Neural cell (in vitro differentiated cells): Measurements from ENCODE around the gene LRRK2. TPM values are rescaled to one million over a fixed set of nuclear protein-coding genes. Genes with fewer than 3 reads are reported as not detected.

Experiments
- H2AFZ ChIP-seq: fragments of 200-600, 300-800 bp; sonication (generic), shearing (Covaris generic); 2 replicates; pipeline ENCODE4 v1.6.0; 2014; ENCODE audit warnings: low read depth, mild to moderate bottlenecking, antibody characterized with exemption, low read length, moderate library complexity
- H3F3A ChIP-seq: fragments of 200-600 bp; shearing (Covaris generic); 2 replicates; pipeline ENCODE4 v1.6.1; 2016; ENCODE audit warnings: mild to moderate bottlenecking, moderate library complexity, mixed read lengths, antibody characterized with exemption, low read length; ENCODE audit not compliant: insufficient read depth, poor library complexity, severe bottlenecking
- H3K27ac ChIP-seq: fragments of 200-600, 300-800 bp; sonication (generic), shearing (Covaris generic); 2 replicates; pipeline ENCODE4 v1.5.1; 2014; ENCODE audit warnings: mild to moderate bottlenecking, low read length, moderate library complexity
- H3K27me3 ChIP-seq: fragments of 300-800, 200-600 bp; sonication (generic), shearing (Covaris generic); 2 replicates; pipeline ENCODE4 v1.6.0; 2014; ENCODE audit warnings: mild to moderate bottlenecking, low read depth, low read length, moderate library complexity; ENCODE audit not compliant: insufficient read depth
- H3K36me3 ChIP-seq: fragments of 300-800, 200-600 bp; sonication (generic), shearing (Covaris generic); 2 replicates; pipeline ENCODE4 v1.5.1; 2014; ENCODE audit warnings: mild to moderate bottlenecking, antibody characterized with exemption, low read length, moderate library complexity; ENCODE audit not compliant: insufficient read depth
- H3K4me2 ChIP-seq: fragments of 300-800, 200-600 bp; sonication (generic), shearing (Covaris generic); 2 replicates; pipeline ENCODE4 v1.6.0; 2014; ENCODE audit warnings: mild to moderate bottlenecking, low read length
- H3K4me3 ChIP-seq: fragments of 300-800, 200-600 bp; sonication (generic), shearing (Covaris generic); 2 replicates; pipeline ENCODE4 v1.5.1; 2014; ENCODE audit warnings: mild to moderate bottlenecking, low read length, moderate library complexity
- H3K79me2 ChIP-seq: fragments of 200-600 bp; shearing (Covaris generic); replicated peaks from 2 replicates; pipeline ENCODE4 v1.6.0; 2014; ENCODE audit warnings: mild to moderate bottlenecking, low read length, moderate library complexity; ENCODE audit not compliant: insufficient read depth
- H3K9ac ChIP-seq: fragments of 300-800, 200-600 bp; sonication (generic), shearing (Covaris generic); 2 replicates; pipeline ENCODE4 v1.6.1; 2016; ENCODE audit warnings: mild to moderate bottlenecking, low read length, mixed read lengths
- H3K9me2 ChIP-seq: fragments of 200-600 bp; shearing (Covaris generic); 2 replicates; pipeline ENCODE4 v1.6.1; 2016; ENCODE audit warnings: mild to moderate bottlenecking, low read length, mixed read lengths; ENCODE audit not compliant: insufficient read depth
- H3K9me3 ChIP-seq: fragments of 200-600, 300-800 bp; sonication (generic), shearing (Covaris generic); 2 replicates; pipeline ENCODE4 v1.6.1; 2016; ENCODE audit warnings: mild to moderate bottlenecking, mixed run types, low read length, moderate library complexity, mixed read lengths
- H4K20me1 ChIP-seq: fragments of 200-600 bp; shearing (Covaris generic); 2 replicates; pipeline ENCODE4 v1.6.1; 2016; ENCODE audit warnings: mild to moderate bottlenecking, mixed run types; ENCODE audit not compliant: insufficient read depth
- EP300 ChIP-seq: fragments of 450-650 bp; conservative IDR thresholded peaks from 2 replicates; pipeline ENCODE4 v1.6.1; 2014; ENCODE audit warnings: antibody characterized with exemption, mild to moderate bottlenecking, moderate library complexity; ENCODE audit not compliant: poor library complexity, severe bottlenecking
- EZH2 ChIP-seq: fragments of 200-600, 300-800 bp; shearing (Covaris generic), sonication (generic); IDR thresholded peaks from 2 replicates; pipeline ENCODE4 v1.6.1; 2014; ENCODE audit warnings: antibody characterized with exemption, low read length, borderline replicate concordance, mild to moderate bottlenecking; ENCODE audit not compliant: insufficient read depth, poor library complexity, severe bottlenecking
- MXI1 ChIP-seq: fragments of 450-650 bp; conservative IDR thresholded peaks from 2 replicates; pipeline ENCODE4 v1.6.1; 2014; ENCODE audit warnings: antibody characterized with exemption, mild to moderate bottlenecking; ENCODE audit not compliant: poor library complexity, severe bottlenecking
- POLR2AphosphoS5 ChIP-seq: IDR thresholded peaks from 2 replicates; pipeline ENCODE4 v1.6.1; 2012
- RAD21 ChIP-seq: fragments of 450-650 bp; conservative IDR thresholded peaks from 2 replicates; pipeline ENCODE4 v1.6.1; 2014; ENCODE audit warnings: antibody characterized with exemption, mild to moderate bottlenecking, moderate library complexity
- REST ChIP-seq: IDR thresholded peaks from 2 replicates; pipeline ENCODE4 v1.6.1; 2012; ENCODE audit warnings: borderline replicate concordance
- SMC3 ChIP-seq: fragments of 450-650 bp; conservative IDR thresholded peaks from 2 replicates; pipeline ENCODE4 v1.6.1; 2014; ENCODE audit warnings: antibody characterized with exemption, mild to moderate bottlenecking, moderate library complexity; ENCODE audit not compliant: poor library complexity
- TAF1 ChIP-seq: IDR thresholded peaks from 2 replicates; pipeline ENCODE4 v1.6.1; 2012; ENCODE audit warnings: low read depth
- polyA plus RNA-seq: library from polyadenylated mRNA; depleted of rRNA; stranded (reverse); fragments of >200 nt; gene quantifications from 2 replicates; pipeline ENCODE4 v1.2.3, GENCODE V29; 2014
- TF ChIP-seq, protein P1 (sequence below): fragments of 450-650 bp; IDR thresholded peaks from 2 replicates; pipeline ENCODE4 v1.5.1; 2014; ENCODE audit warnings: antibody characterized with exemption, mild to moderate bottlenecking, moderate library complexity; ENCODE audit not compliant: poor library complexity, severe bottlenecking

LRRK2 gene
- polyA plus RNA-seq, 1 donor from 2014 or later: 0.54 TPM

DNA sequence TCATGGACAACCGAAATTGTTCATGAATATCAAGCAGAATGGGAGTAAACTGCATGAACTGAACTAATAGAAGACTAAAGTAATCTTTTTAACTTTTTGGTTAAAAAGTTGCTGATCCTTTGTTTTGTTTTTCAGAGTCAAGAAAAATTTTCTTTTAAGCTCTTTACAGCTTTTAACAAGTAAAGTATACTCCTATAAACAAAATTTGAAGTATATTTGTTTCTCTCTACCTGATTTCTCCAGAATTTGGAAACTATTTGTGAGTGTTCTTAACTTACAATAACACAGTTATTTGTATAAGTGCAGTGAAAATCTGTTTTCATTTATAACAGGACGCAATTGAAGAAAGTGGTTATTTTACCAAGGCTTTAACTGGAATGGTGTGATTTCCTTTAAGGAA is 12.2 kb upstream of the LRRK2 start:
- no peaks in the 10 kb centered on the region for H3F3A ChIP-seq
- no peaks in the 10 kb centered on the region for H3K36me3 ChIP-seq
- H3K4me2 ChIP-seq: no peak overlapping the region
- no peak overlapping the region for H2AFZ ChIP-seq
- H3K4me3 ChIP-seq: no peak overlapping the region
- no peaks in the 10 kb centered on the region for H3K79me2 ChIP-seq
- H3K9me2 ChIP-seq: no peaks in the 10 kb centered on the region
- peaks cover 3% of the 10 kb centered on the region for H3K9me3 ChIP-seq
- no peak overlapping the region for H3K27ac ChIP-seq
- TF ChIP-seq POLR2AphosphoS5: no peak
- TF ChIP-seq, protein P1, sequence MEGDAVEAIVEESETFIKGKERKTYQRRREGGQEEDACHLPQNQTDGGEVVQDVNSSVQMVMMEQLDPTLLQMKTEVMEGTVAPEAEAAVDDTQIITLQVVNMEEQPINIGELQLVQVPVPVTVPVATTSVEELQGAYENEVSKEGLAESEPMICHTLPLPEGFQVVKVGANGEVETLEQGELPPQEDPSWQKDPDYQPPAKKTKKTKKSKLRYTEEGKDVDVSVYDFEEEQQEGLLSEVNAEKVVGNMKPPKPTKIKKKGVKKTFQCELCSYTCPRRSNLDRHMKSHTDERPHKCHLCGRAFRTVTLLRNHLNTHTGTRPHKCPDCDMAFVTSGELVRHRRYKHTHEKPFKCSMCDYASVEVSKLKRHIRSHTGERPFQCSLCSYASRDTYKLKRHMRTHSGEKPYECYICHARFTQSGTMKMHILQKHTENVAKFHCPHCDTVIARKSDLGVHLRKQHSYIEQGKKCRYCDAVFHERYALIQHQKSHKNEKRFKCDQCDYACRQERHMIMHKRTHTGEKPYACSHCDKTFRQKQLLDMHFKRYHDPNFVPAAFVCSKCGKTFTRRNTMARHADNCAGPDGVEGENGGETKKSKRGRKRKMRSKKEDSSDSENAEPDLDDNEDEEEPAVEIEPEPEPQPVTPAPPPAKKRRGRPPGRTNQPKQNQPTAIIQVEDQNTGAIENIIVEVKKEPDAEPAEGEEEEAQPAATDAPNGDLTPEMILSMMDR: no peak
- no peak for TF ChIP-seq REST
- TF ChIP-seq SMC3: no peak
- TF ChIP-seq EZH2: no peak
- TF ChIP-seq MXI1: no peak
- no peak for TF ChIP-seq TAF1
- no peak for TF ChIP-seq RAD21
- no peak for TF ChIP-seq EP300
- H3K9ac ChIP-seq: no peak overlapping the region
- H4K20me1 ChIP-seq: no peaks in the 10 kb centered on the region
- no peaks in the 10 kb centered on the region for H3K27me3 ChIP-seq

- Histone ChIP-seq H3K9me3 (peaks cover 3% of the 10 kb centered on the region), H3K9me2 (no peaks in the 10 kb centered on the region), H3K9ac (no peak overlapping the region), H2AFZ (no peak overlapping the region), H3K27ac (no peak overlapping the region), H3K4me3 (no peak overlapping the region), H3F3A (no peaks in the 10 kb centered on the region), H3K79me2 (no peaks in the 10 kb centered on the region), H4K20me1 (no peaks in the 10 kb centered on the region), H3K27me3 (no peaks in the 10 kb centered on the region), H3K36me3 (no peaks in the 10 kb centered on the region), H3K4me2 (no peak overlapping the region)
- TF ChIP-seq POLR2AphosphoS5 (no peak), RAD21 (no peak), TAF1 (no peak), SMC3 (no peak), MXI1 (no peak), EZH2 (no peak), REST (no peak), EP300 (no peak)
- TF ChIP-seq, protein P1: no peak
Observed at GRCh38 chr12:40215982-40216381, 8.8 kb upstream of the LRRK2 start.
